GM12891 (cell line): ENCODE results near the gene CCDC28A.

Source experiments
- POLR2A ChIP-seq: IDR thresholded peaks from 2 replicates; pipeline ENCODE4 v1.6.1; 2011; ENCODE audit warnings: low read depth, low read length, control low read depth
- SPI1 ChIP-seq: IDR thresholded peaks from 2 replicates; pipeline ENCODE4 v1.6.1; 2011; ENCODE audit warnings: low read depth, low read length, control low read depth

GRCh38 chr6:138769102-138769676 lies 4.4 kb upstream of the CCDC28A start:
- TF ChIP-seq POLR2A (no peak), SPI1 (peak; percentile 77)
